GM19023 (cell line): ENCODE data around the gene EPHB2.

Experiments used
- ATAC-seq: cut with Tn5 transposase; IDR thresholded peaks from one replicate; pipeline ENCODE4 v1.9.1; 2021; ENCODE audit warnings: mild to moderate bottlenecking, moderate library complexity; ENCODE audit not compliant: unreplicated experiment

The EPHB2 gene

DNA sequence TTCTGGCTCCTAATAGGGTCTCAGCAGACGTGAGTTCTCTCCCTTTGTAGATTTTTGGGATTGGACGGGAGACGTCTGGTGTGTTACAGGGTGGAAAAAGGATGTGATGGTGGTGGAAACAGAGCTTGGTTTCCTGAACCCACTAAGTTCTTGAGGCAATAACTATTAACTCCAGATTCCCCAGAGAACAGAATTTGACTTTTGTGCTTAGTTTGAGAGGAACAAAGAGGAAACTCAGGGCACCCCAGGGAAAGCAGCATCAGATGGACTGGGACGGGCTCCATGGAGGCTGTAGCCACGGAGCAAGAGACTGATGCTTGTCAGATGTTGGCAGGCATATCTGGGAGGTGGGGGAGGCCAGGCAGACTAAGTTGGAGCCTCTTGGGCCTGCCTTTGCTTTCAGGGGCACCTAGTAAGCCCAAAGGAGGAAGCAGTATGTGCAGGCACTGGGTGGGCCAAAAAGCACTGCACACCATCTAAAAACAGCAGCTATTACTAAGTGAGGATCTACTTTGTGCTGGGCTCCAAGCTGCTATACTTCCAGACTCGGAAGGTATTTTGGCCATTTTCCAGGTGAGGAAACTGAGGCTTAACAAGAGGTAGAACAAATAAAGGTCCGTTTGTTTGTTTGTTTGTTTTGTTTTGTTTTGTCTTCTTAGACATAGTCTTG lies 66.9 kb downstream of the EPHB2 start:
- no peak for ATAC-seq

DNA sequence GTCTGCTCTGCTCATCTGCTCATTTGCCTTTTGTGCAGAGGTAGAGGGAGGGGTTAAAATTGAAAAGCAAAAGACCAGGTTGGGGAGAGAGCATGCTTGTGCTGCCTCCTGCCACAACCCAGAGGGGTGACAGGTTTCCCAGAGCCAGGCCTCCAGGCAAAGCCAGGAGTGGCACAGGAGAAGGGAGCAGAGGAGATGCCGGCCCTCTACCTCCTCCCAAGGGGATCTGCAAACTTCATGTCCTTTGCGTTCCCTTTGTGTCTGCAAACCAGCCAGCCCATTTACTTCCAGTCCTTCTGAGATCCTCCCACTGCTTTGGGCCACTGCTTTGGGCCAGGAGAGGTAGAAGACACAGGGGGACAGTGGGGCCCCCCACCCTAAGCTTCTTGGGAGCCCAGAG lies 67.8 kb downstream of the EPHB2 start:
- ATAC-seq, result no peak

DNA sequence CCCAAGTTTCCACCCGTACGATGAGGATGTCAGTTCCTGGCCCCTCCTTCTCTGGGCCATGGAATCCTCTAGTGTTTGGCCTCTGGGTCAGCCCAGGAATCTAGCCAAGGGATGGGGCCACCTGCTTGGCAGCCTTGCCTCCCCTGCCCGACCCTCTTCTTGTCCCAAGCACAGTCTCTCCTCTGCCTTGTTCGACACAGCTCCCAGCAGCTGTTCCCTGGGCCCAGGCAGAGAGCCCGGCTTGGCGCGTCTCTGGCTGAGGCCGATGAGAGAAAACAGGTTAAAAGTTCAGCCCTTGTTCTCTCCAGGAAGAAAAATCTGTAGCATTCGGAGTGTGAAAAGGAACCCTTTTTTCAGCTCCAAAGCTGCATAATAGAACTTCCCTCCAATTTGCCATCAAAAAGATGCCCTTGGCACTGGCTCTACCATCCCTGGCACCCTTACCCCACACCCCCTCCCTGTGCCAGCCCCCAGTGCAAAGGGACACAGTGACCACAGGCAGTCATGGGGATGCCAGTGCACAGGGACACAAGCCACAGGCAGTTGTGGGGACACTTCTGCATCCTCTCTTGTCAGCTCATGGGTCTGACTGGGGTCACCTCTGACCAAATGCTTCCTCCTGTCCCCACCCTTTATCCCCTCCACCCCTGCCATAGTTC lies 68.4 kb downstream of the EPHB2 start:
- no peak for ATAC-seq

DNA sequence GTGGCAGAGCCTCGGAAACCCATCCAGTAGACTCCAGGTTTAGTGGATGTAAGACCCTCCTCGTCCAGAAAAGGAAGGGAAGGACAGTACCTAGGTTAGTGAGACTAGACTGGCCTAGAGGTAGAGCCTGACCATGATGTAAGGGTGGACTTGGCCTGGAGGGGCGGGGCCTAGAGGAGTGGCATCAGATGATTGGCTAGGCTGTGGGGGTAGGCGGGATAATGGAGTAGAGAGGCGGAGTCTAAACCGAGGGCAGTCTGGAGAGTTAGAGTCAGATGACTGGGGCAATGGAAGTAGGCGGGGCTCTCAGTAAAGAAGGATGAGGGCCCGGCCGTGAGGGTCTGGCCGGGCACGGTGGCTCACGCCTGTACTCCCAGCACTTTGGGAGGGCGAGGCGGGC lies 70.1 kb downstream of the EPHB2 start:
- no peak for ATAC-seq

DNA sequence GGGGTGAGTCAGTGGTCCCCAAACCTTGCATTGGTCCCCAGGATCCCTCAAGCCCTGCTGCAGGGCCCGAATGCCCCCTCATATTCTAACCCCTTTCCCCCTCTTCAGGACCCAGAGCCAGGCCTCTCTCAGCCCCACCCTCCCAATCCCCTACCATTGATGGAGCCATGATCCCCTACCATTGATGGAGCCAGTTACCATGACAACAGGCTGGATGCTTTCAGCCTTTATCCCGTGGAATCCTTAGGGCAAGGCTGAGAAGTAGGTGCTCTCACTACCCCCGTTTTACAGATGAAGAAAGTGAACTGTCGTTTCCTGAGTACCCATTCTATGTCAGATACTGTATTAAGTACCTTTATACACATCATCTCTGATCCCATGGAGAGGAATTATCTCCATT lies 70.8 kb downstream of the EPHB2 start:
- ATAC-seq, result no peak

DNA sequence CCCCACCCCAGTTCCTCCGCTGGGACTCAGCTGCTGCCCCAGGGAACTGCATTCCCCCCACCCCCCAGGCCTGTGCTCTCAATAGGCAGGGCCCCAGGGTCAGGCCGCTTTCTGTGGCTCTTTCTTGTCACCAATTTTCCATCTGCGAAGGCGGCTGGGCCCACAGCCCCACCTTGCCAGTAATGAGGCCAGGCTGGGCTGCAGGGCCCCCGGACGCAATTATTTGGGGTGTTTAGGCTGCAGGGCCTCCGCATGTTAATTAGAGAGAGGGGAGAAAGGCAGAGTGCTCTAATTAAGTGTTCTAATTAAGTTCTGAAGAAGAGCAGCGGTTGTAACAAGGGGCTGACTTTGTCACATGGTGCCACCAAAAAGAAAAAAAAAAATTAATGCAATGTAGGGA lies 71.8 kb downstream of the EPHB2 start:
- no peak for ATAC-seq

DNA sequence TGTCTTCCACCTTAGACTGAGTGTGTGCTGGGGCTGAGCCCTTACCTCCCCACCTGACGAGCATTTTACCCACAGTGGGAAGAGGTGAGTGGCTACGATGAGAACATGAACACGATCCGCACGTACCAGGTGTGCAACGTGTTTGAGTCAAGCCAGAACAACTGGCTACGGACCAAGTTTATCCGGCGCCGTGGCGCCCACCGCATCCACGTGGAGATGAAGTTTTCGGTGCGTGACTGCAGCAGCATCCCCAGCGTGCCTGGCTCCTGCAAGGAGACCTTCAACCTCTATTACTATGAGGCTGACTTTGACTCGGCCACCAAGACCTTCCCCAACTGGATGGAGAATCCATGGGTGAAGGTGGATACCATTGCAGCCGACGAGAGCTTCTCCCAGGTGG lies 73.7 kb downstream of the EPHB2 start:
- ATAC-seq, result no peak

DNA sequence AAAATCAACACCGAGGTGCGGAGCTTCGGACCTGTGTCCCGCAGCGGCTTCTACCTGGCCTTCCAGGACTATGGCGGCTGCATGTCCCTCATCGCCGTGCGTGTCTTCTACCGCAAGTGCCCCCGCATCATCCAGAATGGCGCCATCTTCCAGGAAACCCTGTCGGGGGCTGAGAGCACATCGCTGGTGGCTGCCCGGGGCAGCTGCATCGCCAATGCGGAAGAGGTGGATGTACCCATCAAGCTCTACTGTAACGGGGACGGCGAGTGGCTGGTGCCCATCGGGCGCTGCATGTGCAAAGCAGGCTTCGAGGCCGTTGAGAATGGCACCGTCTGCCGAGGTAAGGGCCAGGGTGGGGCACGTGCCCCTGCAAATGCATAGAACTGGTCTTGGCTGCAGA lies 74.1 kb downstream of the EPHB2 start:
- ATAC-seq, result no peak

DNA sequence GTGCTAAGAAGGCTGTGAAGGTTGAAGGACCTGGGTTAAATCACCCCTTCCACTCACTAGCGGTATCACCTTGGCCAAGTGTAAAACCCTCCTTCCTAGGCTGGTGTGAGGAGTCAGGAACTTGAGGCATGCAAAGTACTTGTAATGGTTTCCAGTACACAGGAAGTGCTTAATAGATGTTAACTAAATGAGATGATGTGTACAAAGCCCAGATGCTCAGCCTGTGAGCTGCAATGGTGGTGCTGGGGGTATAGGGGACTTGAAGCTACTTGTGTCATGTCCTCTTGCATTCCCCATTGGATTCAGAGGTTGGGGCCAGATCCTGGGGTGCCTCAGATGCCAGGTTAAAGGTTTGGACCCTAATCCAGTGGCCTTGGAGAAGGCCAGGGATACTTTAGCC lies 75.5 kb downstream of the EPHB2 start:
- no peak for ATAC-seq

DNA sequence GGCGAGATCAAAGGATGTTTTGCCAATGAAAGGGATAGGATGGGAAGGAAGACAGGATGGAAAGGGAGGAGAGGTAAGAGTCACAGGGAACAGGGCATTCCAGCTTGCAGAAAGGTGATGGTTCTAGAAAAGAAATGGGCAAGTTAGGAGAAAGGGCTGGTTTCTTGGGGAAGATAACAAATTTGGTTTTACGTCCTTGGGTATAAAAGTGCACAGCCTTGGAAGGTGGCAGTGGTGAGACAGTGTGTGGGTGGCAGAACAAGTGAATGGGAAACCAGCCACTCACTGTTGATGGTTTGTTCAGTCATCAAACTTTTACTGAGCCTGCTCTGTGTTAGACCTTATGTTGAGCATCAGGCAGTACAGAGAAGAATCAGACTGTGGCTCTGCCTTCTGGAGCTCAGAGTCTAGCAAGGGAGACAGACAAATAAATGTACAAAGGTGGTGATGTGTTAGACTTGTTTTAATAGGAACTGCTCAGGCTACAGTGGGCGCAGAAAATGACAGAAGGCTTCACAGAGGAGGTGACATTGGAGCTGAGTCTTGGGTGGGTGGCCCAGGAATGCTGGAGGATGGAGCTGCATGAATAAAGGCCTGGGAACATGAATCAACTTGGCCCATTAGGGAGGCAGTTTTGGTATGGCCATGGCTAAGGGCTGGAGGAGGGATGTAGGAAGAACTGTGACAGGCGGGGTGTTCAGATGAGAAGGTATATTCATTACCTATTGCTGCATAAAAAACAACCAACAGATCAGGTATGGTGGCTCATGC lies 76.3 kb downstream of the EPHB2 start:
- ATAC-seq, result no peak

DNA sequence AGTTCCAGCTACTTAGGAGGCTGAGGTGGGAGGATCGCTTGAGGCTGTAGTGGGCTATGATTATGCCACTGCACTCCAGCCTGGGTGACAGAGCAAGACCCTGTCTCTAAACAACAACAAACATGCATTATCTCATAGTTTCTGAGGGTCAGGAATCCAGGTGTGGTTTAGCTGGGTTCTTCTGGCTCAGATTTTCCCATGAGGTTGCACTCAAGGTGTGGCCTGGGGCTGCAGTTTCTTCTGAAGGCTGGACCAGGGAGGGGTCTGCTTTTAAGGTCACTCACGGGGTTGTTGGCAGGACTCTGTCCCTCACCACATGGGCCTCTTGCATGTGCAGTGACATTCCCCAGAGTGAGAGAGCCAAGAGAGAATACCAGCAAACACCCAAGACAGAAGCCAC lies 77.0 kb downstream of the EPHB2 start:
- no peak for ATAC-seq

DNA sequence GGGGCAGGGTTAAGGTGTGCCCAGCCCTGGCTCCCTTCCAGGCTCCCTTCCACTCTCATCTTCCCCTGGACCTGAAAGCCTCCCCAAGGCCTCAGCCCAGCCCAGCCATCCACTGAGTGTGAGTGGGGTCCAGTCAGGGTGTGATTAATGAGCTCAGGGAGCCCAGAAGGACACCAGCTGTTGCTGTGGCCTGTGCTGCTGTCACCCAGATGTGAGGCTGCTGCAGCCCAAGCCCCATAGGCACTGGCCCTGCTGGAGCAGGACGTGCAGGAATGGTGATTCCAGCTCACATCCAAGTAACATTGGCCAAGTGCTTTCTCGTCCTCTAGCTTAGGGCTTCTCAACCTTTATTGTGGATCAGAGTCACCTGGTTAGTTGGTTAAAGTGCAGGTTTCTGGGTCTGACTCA lies 77.6 kb downstream of the EPHB2 start:
- ATAC-seq, result no peak

DNA sequence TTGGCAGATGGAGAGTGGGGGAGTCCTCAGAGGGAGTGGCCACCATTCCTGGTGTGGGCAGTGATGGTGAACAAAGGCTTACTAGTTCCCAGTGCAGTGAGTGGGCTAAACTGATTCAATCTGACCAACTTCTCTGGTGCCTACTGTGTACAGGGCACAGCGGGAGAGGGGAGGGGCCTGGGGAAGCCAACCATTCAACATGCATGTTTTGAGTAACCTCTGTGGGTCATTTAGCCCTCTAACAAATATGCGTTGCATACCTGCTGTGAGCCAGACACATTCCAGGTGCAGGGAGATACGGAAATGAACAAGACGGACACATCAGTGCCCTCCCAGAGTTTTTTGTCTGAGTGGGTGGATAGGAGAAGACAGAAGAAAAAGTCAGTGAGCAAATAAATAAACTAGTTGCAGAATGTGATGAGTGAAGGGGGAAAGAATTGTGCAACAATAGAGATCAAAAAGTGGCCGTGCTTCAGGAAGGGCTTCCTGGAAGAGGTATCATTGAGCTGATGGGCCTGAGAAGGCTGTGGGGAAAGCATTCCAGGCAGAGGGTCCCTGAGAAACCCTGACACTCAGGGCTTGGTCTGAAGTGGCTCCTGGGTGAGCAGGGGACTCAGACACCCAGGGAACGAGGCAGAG lies 78.8 kb downstream of the EPHB2 start:
- ATAC-seq, result no peak

DNA sequence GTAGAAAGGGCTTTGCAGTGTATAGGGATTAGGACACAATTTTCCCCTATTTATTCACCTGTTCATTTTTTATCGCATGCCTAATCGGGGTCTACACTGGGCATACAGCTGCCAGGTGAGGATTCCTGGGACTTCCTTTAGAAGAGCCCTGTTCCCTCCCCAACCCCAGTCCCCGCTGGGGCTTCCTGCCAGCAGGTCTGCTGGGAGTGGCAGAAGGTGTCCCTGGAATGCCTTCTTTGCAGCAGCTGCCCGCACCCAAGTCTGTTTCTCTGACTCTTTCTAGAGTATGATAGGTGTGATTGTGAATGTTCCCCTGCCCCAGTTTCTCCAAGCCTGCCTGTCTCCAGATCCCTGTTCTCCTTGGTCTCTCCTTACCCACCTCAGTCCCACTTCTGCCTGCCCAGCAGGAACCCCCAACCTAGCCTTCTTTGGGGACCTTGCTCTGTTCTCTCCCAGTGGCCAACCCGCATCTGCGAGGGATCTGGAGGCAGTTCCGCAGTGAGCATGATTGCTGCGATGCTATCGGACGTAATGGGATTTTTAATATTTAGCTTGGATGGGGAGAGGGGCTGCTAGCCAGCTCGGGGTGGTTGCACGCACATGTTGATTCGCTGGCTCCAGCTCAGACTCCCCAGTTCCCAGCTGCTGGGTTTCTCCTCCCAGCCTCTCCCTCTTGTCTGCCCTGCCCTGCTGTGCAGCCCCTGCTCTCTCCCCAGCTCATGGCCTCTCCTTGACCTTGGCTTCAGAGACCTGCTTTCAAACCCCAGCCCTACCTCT lies 79.8 kb downstream of the EPHB2 start:
- no peak for ATAC-seq

DNA sequence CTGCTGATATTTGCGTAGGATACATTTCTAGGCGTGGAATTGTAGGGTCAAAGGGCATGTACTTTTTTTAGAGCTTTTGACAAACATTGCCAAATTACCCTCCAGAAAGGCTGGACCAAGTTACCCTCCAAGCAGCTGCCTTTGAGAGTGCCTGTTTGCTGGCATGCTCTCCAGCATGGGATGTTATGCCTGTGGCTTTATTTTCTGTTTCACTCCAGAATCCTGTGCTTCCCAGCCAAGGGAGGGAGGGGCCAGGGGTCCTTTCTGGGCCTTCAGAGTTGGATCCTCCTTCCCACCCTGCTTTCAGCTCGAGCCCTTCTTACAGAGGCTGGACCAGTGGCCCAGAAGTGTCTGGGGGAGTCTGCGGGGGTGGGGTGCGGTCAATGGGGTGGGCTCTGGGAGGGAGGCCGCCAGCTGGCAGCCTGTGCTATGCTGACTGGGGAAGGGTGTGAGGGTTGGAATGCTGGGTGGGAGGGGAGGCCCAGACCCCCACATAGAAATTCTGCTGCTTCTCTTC lies 81.2 kb downstream of the EPHB2 start:
- no peak for ATAC-seq

DNA sequence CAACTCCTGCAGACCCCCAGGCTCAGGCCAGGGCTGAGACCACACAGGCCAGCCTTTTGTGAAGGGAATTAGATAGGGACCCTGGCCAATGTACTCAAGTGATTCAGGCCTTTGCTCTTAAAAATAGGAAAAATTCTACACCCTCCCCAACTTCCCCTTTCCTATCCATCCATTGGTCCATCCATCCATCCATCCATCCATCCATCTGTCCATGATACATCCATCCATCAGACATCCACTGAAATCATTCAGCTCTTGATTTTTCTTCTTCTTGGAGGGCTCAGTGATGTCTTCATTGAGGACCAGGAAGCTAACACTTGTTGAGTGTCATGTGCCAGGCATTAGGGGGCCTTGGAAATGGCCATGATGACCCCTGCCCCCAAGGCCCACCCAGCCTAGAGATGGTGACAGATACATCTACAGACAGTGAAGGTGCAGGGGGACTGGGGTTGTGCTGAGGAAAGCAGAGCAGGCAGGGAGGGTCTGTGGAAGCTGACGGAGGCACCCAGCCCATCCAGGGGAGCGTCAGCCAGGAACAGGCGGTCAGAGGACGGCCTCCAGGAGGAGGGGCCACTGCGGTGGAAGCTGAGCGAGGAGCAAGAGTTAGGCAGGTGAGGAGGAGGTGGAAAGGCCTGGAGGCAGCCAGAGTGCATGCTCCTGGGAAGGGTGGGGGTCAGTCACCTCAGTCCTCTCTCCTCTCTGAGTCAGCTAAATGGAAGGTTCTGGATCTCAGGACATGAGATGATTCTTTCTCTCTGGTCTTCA lies 81.9 kb downstream of the EPHB2 start:
- no peak for ATAC-seq

DNA sequence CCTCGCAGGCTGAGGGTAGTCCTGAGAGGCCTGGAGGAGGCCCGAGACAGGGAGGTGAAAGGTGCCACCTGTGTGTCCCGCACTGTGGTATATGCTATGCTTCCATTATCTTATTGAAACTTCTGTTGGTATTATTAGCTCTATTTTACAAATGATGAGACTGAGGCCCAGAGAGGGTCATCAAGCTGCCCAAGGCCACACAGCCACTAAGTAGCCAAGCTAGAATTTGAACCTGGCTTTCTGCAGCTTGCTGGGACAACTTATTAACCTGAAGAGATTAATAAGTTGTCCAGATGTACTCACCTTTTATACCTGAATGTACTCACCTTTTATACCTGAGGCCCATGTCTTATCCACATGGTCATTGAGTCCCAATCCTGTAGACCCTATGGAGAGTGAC lies 83.0 kb downstream of the EPHB2 start:
- ATAC-seq, result no peak

DNA sequence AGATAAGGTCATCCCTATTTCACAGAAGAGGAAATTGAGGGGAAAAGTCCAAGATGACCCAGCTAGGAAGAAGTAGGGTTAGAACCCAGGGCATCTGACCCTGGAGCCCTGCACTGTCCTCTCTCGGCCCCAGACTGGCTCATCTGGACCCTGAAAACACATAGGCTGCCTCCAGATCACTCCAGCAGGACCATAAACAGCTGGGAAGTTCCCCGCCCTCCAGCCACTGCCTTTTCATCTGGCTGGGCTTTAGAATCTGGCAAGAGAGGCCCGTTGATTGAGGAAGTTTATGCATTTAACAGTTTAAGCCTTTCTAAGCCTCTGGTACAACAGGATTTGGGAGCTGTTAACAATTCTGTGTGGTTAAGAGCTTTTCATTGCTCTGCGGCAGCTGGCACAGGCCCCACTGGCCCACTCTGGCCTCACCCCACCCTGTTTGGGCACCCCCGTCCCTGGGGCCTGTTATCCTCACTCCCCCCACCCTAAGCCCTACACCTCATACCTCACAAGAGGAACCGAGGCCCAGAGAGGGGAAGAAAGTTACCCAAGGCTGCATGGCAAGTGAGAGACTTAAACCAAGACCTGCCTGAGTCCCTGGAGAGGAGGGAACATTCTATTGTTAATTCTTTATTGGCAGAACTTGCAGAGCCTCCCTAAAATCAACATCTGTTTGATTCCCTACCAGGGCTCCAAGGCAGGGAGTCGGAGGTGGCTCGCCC lies 84.2 kb downstream of the EPHB2 start:
- no peak for ATAC-seq

DNA sequence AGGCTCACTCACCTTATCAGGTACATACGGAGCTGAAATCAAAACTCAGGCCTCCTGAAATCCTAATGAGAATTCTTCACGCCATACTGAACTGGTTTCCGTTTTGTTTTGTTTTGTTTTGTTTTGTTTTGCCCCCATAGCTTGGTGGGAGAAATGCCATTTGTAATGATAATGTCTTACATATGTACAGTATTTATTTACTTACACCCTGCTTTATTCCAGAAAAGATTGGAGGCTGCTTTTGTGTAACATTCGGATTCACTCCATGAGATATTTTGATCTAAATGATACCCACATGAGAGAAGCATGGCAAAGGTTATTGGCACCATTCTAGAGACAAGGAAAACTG lies 84.7 kb downstream of the EPHB2 start:
- ATAC-seq, result no peak
